Esophagus (tissue), 2 donors: ENCODE measurements around the gene C11orf52. TPM values are rescaled to one million over a fixed set of nuclear protein-coding genes. Genes with fewer than 3 reads are reported as not detected.
"Not testable (repeated sequence)": the region's sequence is repeated elsewhere in the genome, so short reads cannot be mapped to it uniquely, and the experiment has no call there.

Source experiments
- H3K27ac ChIP-seq, 2 donors: one replicate each; pipeline ENCODE4 v1.5.1; 2013; ENCODE audit warnings: low read depth in 2 of 2, mild to moderate bottlenecking in 2 of 2, inconsistent platforms in 1 of 2, low read length in 1 of 2, moderate library complexity in 1 of 2
- H3K27me3 ChIP-seq, 2 donors: one replicate each; pipeline ENCODE4 v1.6.1; 2013; ENCODE audit warnings: low read length in 2 of 2, control low read depth in 1 of 2, mild to moderate bottlenecking in 1 of 2; ENCODE audit not compliant: insufficient read depth in 2 of 2, control insufficient read depth in 1 of 2
- H3K36me3 ChIP-seq, 2 donors: one replicate each; pipeline ENCODE4 v1.6.1; 2013; ENCODE audit warnings: low read length in 1 of 2; ENCODE audit not compliant: control insufficient read depth in 2 of 2, insufficient read depth in 2 of 2
- H3K4me1 ChIP-seq, 2 donors: one replicate each; pipeline ENCODE4 v1.6.1; 2013; ENCODE audit warnings: low read length in 1 of 2; ENCODE audit not compliant: control insufficient read depth in 2 of 2, insufficient read depth in 2 of 2
- H3K4me3 ChIP-seq, 2 donors: one replicate each; pipeline ENCODE4 v1.5.1; 2013; ENCODE audit warnings: low read length in 2 of 2, mild to moderate bottlenecking in 2 of 2, low read depth in 1 of 2, moderate library complexity in 1 of 2
- H3K9me3 ChIP-seq, 2 donors: one replicate each; pipeline ENCODE4 v1.6.1; 2013; ENCODE audit warnings: mild to moderate bottlenecking in 2 of 2, low read depth in 1 of 2, low read length in 1 of 2, moderate library complexity in 1 of 2; ENCODE audit not compliant: control insufficient read depth in 2 of 2, insufficient read depth in 1 of 2
- WGBS, 2 donors: extraction: QIAGEN DNeasy Blood & Tissue Kit; methylation state at CpG; one replicate each; pipeline ENCODE4 v1.1.7; 2013; 5-methylcytosine and 5-hydroxymethylcytosine counted together
- polyA plus RNA-seq, 2 donors: library from polyadenylated mRNA; stranded (reverse); fragments of 200-250 nt; gene quantifications; one replicate each; pipeline ENCODE4 v1.2.3, GENCODE V29; 2013
- donor health status: healthy with polysubstance abuse.
- donor health status: Bipolar disorder and iron deficiency.

C11orf52 gene
- polyA plus RNA-seq, 2 donors = 6.5 to 6.6 TPM

- WGBS, 2 donors = 5 to 13% methylated on average over 2 of the region's 2 CpGs
- Histone ChIP-seq H3K36me3 (no peaks in the 10 kb centered on the region), H3K27ac (peak overlapping the region; percentile 75 to 76), H3K4me3 (no peak overlapping the region), H3K4me1 (peaks cover 0 to 7% of the 10 kb centered on the region in 2 donors), H3K27me3 (no peaks in the 10 kb centered on the region), H3K9me3 (no peaks in the 10 kb centered on the region)
Observed at GRCh38 chr11:111922803-111923202, 4.1 kb downstream of the C11orf52 start.

GRCh38 chr11:111923351-111923788, 4.7 kb downstream of the C11orf52 start:
- Histone ChIP-seq H3K27me3 (no peaks in the 10 kb centered on the region), H3K27ac (peak overlapping the region; percentile 75 to 76), H3K4me3 (no peak overlapping the region), H3K4me1 (peaks cover 0 to 7% of the 10 kb centered on the region in 2 donors), H3K36me3 (no peaks in the 10 kb centered on the region), H3K9me3 (no peaks in the 10 kb centered on the region)
- 45 to 49% methylated on average over 5 of the region's 5 CpGs for WGBS, 2 donors

GRCh38 chr11:111923951-111924350, 5.2 kb downstream of the C11orf52 start:
- Histone ChIP-seq H3K36me3 (no peaks in the 10 kb centered on the region), H3K9me3 (no peaks in the 10 kb centered on the region), H3K4me3 (no peak overlapping the region), H3K27ac (peak overlapping the region; percentile 75 to 76), H3K4me1 (peaks cover 0 to 7% of the 10 kb centered on the region in 2 donors), H3K27me3 (no peaks in the 10 kb centered on the region)

GRCh38 chr11:111925953-111926352, 7.2 kb downstream of the C11orf52 start:
- WGBS, 2 donors = 94 to 95% methylated on average over 16 of the region's 16 CpGs
- Histone ChIP-seq H3K27me3 (no peaks in the 10 kb centered on the region), H3K4me3 (no peak overlapping the region)

GRCh38 chr11:111926505-111927391, 8.0 kb downstream of the C11orf52 start:
- Histone ChIP-seq H3K4me1 (peaks cover 0 to 7% of the 10 kb centered on the region in 2 donors), H3K9me3 (no peaks in the 10 kb centered on the region), H3K4me3 (peak overlapping the region; percentile 39 to 43), H3K36me3 (no peaks in the 10 kb centered on the region), H3K27me3 (no peaks in the 10 kb centered on the region), H3K27ac (peak overlapping the region; percentile 78 to 94)
- 0 to 1% methylated on average over 47 of the region's 47 CpGs for WGBS, 2 donors

More at GRCh38 chr11:111925953-111926352, 7.2 kb downstream of the C11orf52 start:
- Histone ChIP-seq H3K9me3 (no peaks in the 10 kb centered on the region), H3K36me3 (no peaks in the 10 kb centered on the region), H3K4me1 (peaks cover 0 to 7% of the 10 kb centered on the region in 2 donors), H3K27ac (peak overlapping the region; percentile 78 to 94)

- H3K27ac ChIP-seq = no peak overlapping the region
- 57 to 74% methylated on average over 4 of the region's 4 CpGs for WGBS, 2 donors
- H3K27me3 ChIP-seq = no peaks in the 10 kb centered on the region
- no peak overlapping the region for H3K4me3 ChIP-seq
- H3K9me3 ChIP-seq = no peaks in the 10 kb centered on the region
- peaks cover 0 to 5% of the 10 kb centered on the region in 2 donors for H3K4me1 ChIP-seq
- H3K36me3 ChIP-seq = no peaks in the 10 kb centered on the region
Observed at GRCh38 chr11:111930472-111930871, 11.8 kb downstream of the C11orf52 start.

- H3K36me3 ChIP-seq = no peaks in the 10 kb centered on the region
- WGBS, 2 donors = 72 to 78% methylated on average over 2 of the region's 2 CpGs
- H3K27me3 ChIP-seq = no peaks in the 10 kb centered on the region
- H3K4me3 ChIP-seq = no peak overlapping the region
- H3K27ac ChIP-seq = no peak overlapping the region
- H3K4me1 ChIP-seq = no peaks in the 10 kb centered on the region
- H3K9me3 ChIP-seq = no peaks in the 10 kb centered on the region
Observed at GRCh38 chr11:111932611-111932950, 13.9 kb downstream of the C11orf52 start.

- WGBS, 2 donors = 95 to 97% methylated on average over 14 of the region's 14 CpGs
- H3K27ac ChIP-seq = not testable (repeated sequence)
Observed at GRCh38 chr11:111933176-111933575, 14.5 kb downstream of the C11orf52 start.

GRCh38 chr11:111933872-111934271, 15.2 kb downstream of the C11orf52 start:
- Histone ChIP-seq H3K27ac (no peak overlapping the region), H3K27me3 (no peaks in the 10 kb centered on the region), H3K4me1 (peaks cover 0 to 3% of the 10 kb centered on the region in 2 donors), H3K9me3 (no peaks in the 10 kb centered on the region), H3K4me3 (no peak overlapping the region), H3K36me3 (no peaks in the 10 kb centered on the region)
- WGBS, 2 donors = 61 to 69% methylated on average over 1 of the region's 1 CpG

More at GRCh38 chr11:111933176-111933575, 14.5 kb downstream of the C11orf52 start:
- not testable (repeated sequence) for H3K4me3 ChIP-seq, H3K9me3 ChIP-seq, H3K27me3 ChIP-seq, H3K4me1 ChIP-seq, H3K36me3 ChIP-seq

- Histone ChIP-seq H3K27me3 (no peaks in the 10 kb centered on the region), H3K4me1 (peaks cover 0 to 3% of the 10 kb centered on the region in 2 donors), H3K36me3 (no peaks in the 10 kb centered on the region), H3K27ac (no peak overlapping the region), H3K4me3 (no peak overlapping the region), H3K9me3 (no peaks in the 10 kb centered on the region)
- WGBS, 2 donors = 86 to 88% methylated on average over 1 of the region's 1 CpG
Observed at GRCh38 chr11:111934306-111934705, 15.6 kb downstream of the C11orf52 start.
